Activated CD4-positive, alpha-beta T cell treated with anti-CD3 and anti-CD28 coated beads, Interleukin-2, amount 50 U/mL, for 24 hours (primary cell): ENCODE data around the gene HLCS.
"Not testable (repeated sequence)": the region's sequence is repeated elsewhere in the genome, so short reads cannot be mapped to it uniquely, and the experiment has no call there.

Experiments
- DNase-seq, 2 donors: peaks; one replicate each; pipeline ENCODE4 v3.0.0-alpha.2; 2020; ENCODE audit warnings: low read depth in 1 of 2, low spot score in 1 of 2

HLCS gene

GRCh38 chr21:36966066-36966820 is at the start of gene HLCS:
Gene HLCS, minus strand, starts transcription at chr21:36966669. Its CDS starts 31 bp downstream, at chr21:36966638.
- peak; percentile 46 to 47 for DNase-seq

- DNase-seq, result peak; percentile 57 to 71
Observed at GRCh38 chr21:37009740-37010341, 43.4 kb upstream of the HLCS start.

GRCh38 chr21:37008724-37009123 is 42.3 kb upstream of the HLCS start:
- no peak for DNase-seq

GRCh38 chr21:37006486-37007291 is 40.2 kb upstream of the HLCS start, which contains the start of gene RIPPLY3:
Gene RIPPLY3, plus strand, starts transcription at chr21:37006702. Its CDS starts 71 bp downstream, at chr21:37006773.
- no peak for DNase-seq

- no peak for DNase-seq
Observed at GRCh38 chr21:37005548-37006485, 39.3 kb upstream of the HLCS start.

- DNase-seq, result not testable (repeated sequence)
Observed at GRCh38 chr21:37003917-37004316, 37.4 kb upstream of the HLCS start.

- not testable (repeated sequence) for DNase-seq
Observed at GRCh38 chr21:37002851-37003250, 36.4 kb upstream of the HLCS start.

GRCh38 chr21:37001441-37001840 is 35.0 kb upstream of the HLCS start:
- DNase-seq, result no peak

GRCh38 chr21:37000381-37000780 is 33.9 kb upstream of the HLCS start:
- no peak for DNase-seq

- DNase-seq, result no peak
Observed at GRCh38 chr21:36999131-36999898, 32.8 kb upstream of the HLCS start.

GRCh38 chr21:36995285-36995684 is 28.8 kb upstream of the HLCS start:
- DNase-seq, result not testable (repeated sequence)

GRCh38 chr21:36994501-36995158 is 28.2 kb upstream of the HLCS start:
- no peak for DNase-seq

GRCh38 chr21:36992671-36993070 is 26.2 kb upstream of the HLCS start:
- no peak for DNase-seq

- DNase-seq, result no peak
Observed at GRCh38 chr21:36990508-36991205, 24.2 kb upstream of the HLCS start.

- DNase-seq, result peak; percentile 71 to 75
Observed at GRCh38 chr21:36989699-36990507, 23.4 kb upstream of the HLCS start.

- DNase-seq, result not testable (repeated sequence)
Observed at GRCh38 chr21:36989199-36989698, 22.8 kb upstream of the HLCS start.

GRCh38 chr21:36988536-36988935 is 22.1 kb upstream of the HLCS start:
- no peak for DNase-seq

- no peak for DNase-seq
Observed at GRCh38 chr21:36987845-36988244, 21.4 kb upstream of the HLCS start.
